Inflammatory macrophage treated with lipopolysaccharide for 4 hours (primary cell): ENCODE data around the gene PDE7B.
"Not testable (repeated sequence)": the region's sequence is repeated elsewhere in the genome, so short reads cannot be mapped to it uniquely, and the experiment has no call there.

Source experiments
- DNase-seq: peaks from one replicate; pipeline ENCODE4 v3.0.0-alpha.2; 2020

The PDE7B gene

GRCh38 chr6:135852746-135853145 lies 1.2 kb downstream of the PDE7B start:
- DNase-seq = no peak

GRCh38 chr6:135853227-135853626 lies 1.7 kb downstream of the PDE7B start:
- no peak for DNase-seq

GRCh38 chr6:135853986-135854385 lies 2.5 kb downstream of the PDE7B start:
- no peak for DNase-seq

GRCh38 chr6:135854799-135855198 lies 3.3 kb downstream of the PDE7B start:
- no peak for DNase-seq

DNA sequence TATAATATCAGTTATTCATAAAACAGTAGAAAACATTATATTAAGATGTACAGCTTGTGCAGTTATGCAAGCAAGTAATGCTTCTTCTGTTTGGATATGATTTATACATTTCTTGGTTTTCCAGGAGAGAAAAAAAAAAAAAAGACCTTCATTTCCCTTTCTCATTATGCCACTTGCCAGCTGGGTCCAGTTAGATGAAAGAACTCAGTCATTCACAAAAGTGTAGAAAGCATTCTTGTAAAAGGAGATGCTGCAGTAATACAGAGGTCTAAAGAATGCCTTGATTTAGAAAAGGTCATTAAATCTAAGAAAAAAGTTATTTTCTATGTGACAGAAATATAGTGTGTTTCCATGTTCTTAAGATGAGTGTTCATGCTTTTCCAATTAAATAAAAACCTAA lies 7.4 kb downstream of the PDE7B start:
- no peak for DNase-seq

GRCh38 chr6:135860361-135860760 lies 8.9 kb downstream of the PDE7B start:
- DNase-seq = no peak

DNA sequence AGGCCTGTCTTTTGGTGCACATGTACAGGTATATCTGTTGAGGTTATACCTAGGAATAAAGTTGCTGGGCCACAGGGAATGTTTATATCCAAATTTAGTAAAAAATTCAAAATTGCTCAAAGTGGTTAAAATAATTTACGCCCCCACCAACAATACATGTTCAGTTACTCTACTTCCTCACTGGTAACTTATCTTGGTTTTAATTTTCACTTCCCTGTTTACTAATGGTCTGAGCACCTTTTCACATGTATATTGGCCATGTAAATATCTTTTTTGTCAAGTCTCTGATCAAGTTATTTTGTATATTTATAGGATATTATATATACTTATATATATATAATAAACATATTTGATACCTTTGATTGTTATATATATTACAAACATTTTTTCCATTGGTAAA lies 9.7 kb downstream of the PDE7B start:
- no peak for DNase-seq

DNA sequence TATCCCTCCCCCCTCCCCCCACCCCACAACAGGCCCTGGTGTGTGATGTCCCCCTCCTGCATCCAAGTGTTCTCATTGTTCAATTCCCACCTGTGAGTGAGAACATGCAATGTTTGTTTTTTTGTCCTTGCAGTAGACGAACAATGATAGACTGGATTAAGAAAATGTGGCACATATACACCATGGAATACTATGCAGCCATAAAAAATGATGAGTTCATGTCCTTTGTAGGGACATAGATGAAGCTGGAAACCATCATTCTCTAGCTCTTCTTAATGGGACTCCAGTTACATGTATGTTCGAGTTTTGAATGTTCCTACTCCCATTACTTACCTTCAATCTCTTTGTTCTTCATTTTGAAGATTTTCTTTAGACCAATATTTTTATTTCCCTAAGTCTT lies 13.4 kb downstream of the PDE7B start:
- not testable (repeated sequence) for DNase-seq

GRCh38 chr6:135866445-135867123 lies 15.1 kb downstream of the PDE7B start:
- no peak for DNase-seq

GRCh38 chr6:135867332-135867731 lies 15.8 kb downstream of the PDE7B start:
- DNase-seq = no peak

DNA sequence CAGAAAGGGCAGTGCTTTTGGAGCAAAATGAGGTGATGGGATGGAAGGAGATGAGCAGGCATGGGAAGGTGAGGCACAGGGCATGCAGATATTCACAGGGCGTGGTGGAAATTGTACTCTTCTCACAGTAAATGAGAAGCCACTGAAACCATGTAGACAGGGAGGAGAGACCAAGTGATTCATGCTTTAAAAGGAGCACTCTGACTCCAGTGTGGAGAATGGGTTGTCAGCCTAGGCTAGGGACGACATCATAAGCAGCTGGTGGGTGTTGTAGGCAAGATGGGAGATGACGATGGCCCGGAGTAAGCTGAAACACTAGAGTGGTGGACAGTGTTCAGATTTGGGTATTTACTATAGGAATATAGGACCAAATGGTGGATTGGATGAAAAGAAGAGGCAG lies 18.4 kb downstream of the PDE7B start:
- DNase-seq = no peak

DNA sequence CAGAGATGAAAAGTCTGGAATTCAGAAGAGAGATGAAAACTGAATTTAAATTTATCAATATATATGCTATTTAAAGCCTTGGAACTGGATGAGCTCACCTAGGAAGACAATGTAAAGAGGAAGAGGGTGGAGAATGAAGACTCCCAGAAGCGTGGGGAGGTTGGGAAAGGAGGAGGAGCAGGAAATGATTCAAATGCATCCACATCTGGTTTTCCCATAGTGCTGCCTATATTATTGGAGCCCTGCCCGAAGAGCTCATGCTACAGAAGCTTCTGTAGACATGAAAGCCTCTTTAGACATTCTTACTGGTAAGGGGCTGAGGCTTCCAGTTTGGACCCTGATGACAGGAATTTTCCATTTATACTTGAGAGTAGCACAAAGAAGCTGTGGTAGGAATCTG lies 19.2 kb downstream of the PDE7B start:
- peak; percentile 9 for DNase-seq

DNA sequence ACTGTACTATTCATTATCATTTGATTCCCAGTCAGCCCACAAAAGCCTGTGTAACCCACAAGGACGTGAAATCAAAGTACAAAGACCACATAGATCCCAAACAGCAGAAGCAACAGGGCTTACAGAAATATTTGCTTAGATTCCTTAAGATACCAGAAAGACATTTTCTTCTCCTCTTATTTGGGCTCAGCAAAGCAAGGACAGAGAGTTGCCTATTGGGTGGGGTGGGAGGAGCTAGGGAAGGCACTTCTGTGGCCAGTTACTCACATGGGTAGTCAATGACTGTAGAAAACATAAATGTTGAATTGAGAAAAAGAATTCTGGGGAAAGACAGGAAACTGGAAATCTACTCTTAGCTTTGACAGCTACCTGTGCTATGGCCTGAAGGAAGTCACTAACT lies 19.8 kb downstream of the PDE7B start:
- DNase-seq = no peak

DNA sequence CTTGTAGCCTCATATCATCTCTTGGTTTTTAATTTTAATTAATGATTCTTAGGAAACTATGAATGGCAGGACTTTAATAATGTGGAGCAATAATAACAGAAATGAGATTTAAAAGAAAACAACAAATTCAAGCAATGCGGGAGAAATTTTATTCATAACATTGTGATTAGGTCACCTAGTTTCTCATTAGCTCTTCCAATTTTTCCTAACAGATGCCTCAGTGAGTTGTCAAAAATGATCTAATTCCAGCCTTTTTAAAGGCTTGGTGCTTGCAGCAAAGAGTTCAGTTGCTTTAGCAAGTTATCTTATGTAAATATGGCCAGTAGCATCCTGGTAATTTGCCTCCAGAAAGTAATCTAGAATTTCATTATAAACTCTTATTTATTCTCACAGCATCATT lies 20.4 kb downstream of the PDE7B start:
- no peak for DNase-seq

DNA sequence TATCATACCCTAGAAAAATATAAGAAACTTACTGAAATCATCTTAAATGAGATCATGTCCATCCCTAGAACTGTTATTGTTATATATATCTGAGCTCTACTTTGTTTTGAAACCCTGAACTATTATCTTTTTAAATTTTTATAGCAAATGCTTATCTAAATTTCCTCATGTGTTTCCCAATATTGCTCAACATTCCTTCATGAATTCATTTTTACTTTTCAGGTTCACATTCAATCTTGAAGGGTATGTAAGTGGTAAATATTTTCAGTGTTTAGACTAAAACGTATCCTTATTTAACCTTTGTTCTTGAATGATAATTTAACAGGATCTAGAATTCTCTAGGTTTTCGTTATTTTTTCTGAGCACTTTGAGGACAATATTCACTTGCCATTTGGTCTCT lies 23.9 kb downstream of the PDE7B start:
- no peak for DNase-seq

- no peak for DNase-seq
Observed at GRCh38 chr6:135876058-135876457, 24.6 kb downstream of the PDE7B start.

GRCh38 chr6:135877666-135878065 lies 26.2 kb downstream of the PDE7B start:
- DNase-seq = no peak

- DNase-seq = peak; percentile 43
Observed at GRCh38 chr6:135880066-135880972, 28.8 kb downstream of the PDE7B start.

DNA sequence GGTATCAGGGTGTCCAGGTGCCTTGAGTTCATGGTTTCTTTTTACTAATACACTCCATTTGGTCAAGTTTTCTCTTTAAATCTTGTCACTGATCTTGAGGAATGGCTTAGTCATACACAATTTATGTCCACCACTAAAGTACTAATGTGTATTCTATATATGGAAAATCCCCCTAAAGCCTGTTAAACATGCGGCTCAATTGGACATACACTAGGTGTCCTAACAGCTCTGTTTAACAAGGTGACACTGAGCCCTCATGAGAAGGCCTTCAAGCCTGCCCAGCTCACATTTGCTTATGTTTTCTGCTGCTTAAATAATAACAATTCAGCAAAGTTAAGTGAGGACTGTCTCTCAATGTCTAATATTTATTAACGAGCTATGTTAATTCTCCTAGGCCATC lies 31.5 kb downstream of the PDE7B start:
- DNase-seq = no peak

DNA sequence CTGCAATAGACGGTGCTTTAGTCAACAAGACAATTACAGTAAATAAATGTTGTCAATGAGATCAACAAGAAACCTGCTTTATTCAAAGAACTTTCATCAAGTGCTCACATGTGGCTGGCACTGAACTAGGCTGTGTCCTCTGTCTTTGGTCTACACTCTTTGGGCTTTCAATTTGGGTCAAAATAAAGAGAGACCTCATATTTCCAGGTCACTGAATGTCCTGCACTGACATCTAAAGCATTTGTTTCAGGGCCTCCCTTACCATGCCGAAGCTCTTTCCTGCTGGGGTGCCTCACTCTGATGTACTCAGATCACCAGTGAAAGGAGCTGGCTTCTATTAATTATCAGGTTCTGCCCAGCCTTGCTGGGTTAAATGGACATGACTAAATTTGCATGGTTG lies 32.0 kb downstream of the PDE7B start:
- DNase-seq = no peak

GRCh38 chr6:135884136-135884535 lies 32.6 kb downstream of the PDE7B start:
- DNase-seq = no peak

GRCh38 chr6:135887069-135887468 lies 35.6 kb downstream of the PDE7B start:
- no peak for DNase-seq

DNA sequence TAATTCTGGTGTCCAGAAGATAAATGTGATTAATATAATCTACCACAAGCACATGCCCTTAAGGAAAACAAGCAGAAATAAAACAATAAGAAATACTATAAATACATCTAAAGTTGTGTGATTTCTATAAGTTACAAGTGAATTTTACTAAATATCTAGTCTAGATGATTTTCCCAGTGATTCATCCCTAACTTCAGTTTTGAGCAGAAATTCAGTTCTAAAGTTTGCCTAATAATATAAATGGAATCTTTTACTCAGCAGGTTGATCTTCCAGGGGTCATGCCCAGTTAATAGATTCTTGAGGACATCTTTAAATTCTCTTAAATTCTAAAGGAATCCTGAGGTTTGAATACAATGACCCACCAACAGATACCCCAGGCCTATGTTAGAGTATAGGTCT lies 37.3 kb downstream of the PDE7B start:
- DNase-seq = no peak

DNA sequence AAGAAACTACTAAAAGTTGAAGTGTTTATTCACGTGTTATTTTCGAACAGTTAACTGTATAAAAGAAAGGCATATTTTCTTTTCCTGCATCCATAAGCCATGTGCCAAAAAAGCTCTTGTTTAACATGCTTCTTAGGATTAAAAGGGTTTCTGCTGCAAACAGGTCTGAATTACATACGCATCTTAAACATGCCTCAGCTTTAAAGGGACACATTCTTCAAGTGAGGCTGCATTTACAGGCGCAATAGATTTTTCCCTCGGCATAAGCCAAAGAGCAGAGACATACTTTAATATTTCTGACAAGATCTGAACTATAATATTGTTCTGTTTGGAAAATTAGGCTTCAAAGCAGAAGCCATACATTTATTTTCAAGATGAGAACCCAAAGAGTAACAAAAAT lies 39.4 kb downstream of the PDE7B start:
- no peak for DNase-seq

DNA sequence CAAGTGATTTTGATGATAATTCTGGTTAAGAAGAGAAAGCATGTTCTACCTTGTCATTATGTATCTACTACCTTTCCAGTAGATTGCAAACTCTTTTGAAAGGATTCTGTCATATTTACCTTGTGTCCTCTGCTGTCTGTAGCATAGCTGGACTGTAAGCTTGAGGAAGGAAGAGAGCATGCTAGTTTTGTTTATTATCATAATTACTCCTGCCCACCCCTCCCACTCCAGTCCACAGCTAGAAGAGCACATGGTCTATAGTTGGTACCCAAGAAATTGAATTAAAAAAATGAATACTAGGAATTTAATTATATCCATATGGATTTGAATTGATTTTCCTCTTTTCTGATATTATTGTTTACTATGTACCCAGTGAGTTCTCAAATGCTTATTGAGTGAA lies 40.2 kb downstream of the PDE7B start:
- no peak for DNase-seq
